DMS53 treated with DMSO at 0.1 percent for 48 hours (cell line): ENCODE measurements around the gene TOGARAM1.

Experiments
- DNase-seq: peaks from one replicate; lab custom pipeline; 2025; ENCODE audit not compliant: unreplicated experiment; lab: John Stamatoyannopoulos, UW

TOGARAM1 gene

GRCh38 chr14:44963044-44963528, 1.1 kb downstream of the TOGARAM1 start:
- DNase-seq, result no peak

- peak; percentile 8 for DNase-seq
Observed at GRCh38 chr14:44963775-44964380, 1.9 kb downstream of the TOGARAM1 start.

- no peak for DNase-seq
Observed at GRCh38 chr14:44966601-44967336, 4.8 kb downstream of the TOGARAM1 start.

GRCh38 chr14:44968714-44969113, 6.7 kb downstream of the TOGARAM1 start:
- no peak for DNase-seq

GRCh38 chr14:44970907-44971306, 8.9 kb downstream of the TOGARAM1 start:
- no peak for DNase-seq

GRCh38 chr14:44971459-44971858, 9.5 kb downstream of the TOGARAM1 start:
- no peak for DNase-seq

- DNase-seq, result no peak
Observed at GRCh38 chr14:44979273-44979672, 17.3 kb downstream of the TOGARAM1 start.

GRCh38 chr14:44979740-44980356, 17.9 kb downstream of the TOGARAM1 start:
- DNase-seq, result no peak

- DNase-seq, result no peak
Observed at GRCh38 chr14:44981198-44981597, 19.2 kb downstream of the TOGARAM1 start.

GRCh38 chr14:44982594-44982993, 20.6 kb downstream of the TOGARAM1 start:
- DNase-seq, result no peak

- no peak for DNase-seq
Observed at GRCh38 chr14:44988694-44989093, 26.7 kb downstream of the TOGARAM1 start.

GRCh38 chr14:44989497-44990440, 27.8 kb downstream of the TOGARAM1 start:
- no peak for DNase-seq

GRCh38 chr14:44990533-44990932, 28.5 kb downstream of the TOGARAM1 start:
- DNase-seq, result no peak

- DNase-seq, result no peak
Observed at GRCh38 chr14:44995196-44995595, 33.2 kb downstream of the TOGARAM1 start.

- DNase-seq, result no peak
Observed at GRCh38 chr14:44995770-44996294, 33.8 kb downstream of the TOGARAM1 start.

GRCh38 chr14:45003924-45004323, 41.9 kb downstream of the TOGARAM1 start:
- no peak for DNase-seq

- DNase-seq, result no peak
Observed at GRCh38 chr14:45015133-45015532, 53.1 kb downstream of the TOGARAM1 start.

- no peak for DNase-seq
Observed at GRCh38 chr14:45028107-45028626, 66.2 kb downstream of the TOGARAM1 start.

GRCh38 chr14:45034730-45035129, 72.7 kb downstream of the TOGARAM1 start:
- DNase-seq, result no peak

- DNase-seq, result no peak
Observed at GRCh38 chr14:45038256-45038655, 76.3 kb downstream of the TOGARAM1 start.

GRCh38 chr14:45038865-45039264, 76.9 kb downstream of the TOGARAM1 start:
- no peak for DNase-seq
